GM18873 (cell line): ENCODE results near the gene SLC2A1.
A peak's percentile ranks its signal among the peaks of the same experiment; 100 is the strongest.

Source experiments
- ATAC-seq: cut with Tn5 transposase; IDR thresholded peaks from one replicate; pipeline ENCODE4 v1.9.1; 2021; ENCODE audit warnings: mild to moderate bottlenecking, moderate library complexity, moderate number of reproducible peaks; ENCODE audit not compliant: unreplicated experiment, low FRiP score

SLC2A1 gene

GRCh38 chr1:42958488-42959319 lies at the start of gene SLC2A1:
Gene SLC2A1, minus strand, starts transcription at chr1:42958868. Its CDS starts 217 bp downstream, at chr1:42958651.
- peak; percentile 67 for ATAC-seq

GRCh38 chr1:43007377-43008114 lies 48.9 kb upstream of the SLC2A1 start:
- no peak for ATAC-seq

- no peak for ATAC-seq
These were observed 47.0 kb upstream of the SLC2A1 start for GRCh38 chr1:43005460-43006361.

GRCh38 chr1:43004587-43005459 lies 46.2 kb upstream of the SLC2A1 start:
- ATAC-seq, result no peak

DNA sequence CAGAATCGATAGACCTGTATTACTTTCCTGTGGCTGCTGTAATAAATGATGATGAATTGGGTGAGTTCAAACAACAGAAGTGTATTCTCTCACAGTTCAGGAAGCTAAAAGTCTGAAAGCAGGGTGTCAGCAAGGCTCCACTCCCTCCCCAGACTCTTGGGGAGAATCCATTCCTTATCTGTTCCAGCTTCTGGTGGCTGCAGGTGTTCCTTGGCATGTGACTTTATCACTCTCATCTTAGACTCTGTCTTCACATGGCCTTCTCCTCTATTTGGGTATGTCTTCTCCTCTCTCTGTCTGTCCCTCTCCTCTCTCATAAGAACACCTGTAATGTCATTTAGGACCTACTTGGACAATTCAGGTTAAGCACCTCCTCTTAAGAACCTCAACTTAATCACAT lies 44.1 kb upstream of the SLC2A1 start:
- no peak for ATAC-seq

DNA sequence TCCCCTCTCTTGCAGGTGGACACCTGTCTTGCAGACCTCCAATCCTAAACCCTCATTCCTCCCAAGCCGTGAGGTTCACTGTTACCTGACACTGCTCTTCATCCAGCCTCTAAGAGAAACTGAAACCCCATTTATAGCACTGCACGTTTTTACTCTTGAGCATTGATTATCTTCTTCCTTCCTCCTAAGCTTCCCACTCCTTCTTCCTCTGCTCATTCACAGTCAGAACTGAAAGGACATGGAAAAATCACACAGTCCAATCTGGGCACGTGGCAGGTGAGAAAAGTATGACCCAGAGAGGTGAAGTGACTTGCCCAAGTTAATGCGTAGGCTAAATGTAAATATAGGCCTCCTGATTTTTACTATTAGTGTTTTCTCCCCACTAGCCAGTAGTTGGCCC lies 43.4 kb upstream of the SLC2A1 start:
- ATAC-seq, result no peak

DNA sequence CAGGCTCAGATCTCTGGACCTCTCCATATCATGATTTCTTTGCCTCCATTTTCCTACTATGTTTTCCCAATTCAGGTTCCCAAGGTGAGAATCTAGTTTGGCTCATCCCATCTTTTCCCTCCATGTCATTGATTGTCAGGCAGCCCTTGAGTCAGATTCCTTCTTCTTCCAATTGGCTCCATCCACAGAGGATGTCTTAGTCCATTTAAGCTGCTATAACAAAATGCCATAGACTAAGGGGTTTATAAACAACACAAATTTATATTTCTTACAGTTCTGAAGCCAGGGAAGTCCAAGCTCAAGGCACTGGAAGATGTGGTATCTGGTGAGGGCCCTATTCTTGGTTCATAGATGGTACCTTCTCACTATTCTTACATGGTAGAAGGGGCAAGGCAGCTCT lies 42.8 kb upstream of the SLC2A1 start:
- ATAC-seq, result no peak

- ATAC-seq, result no peak
These were observed 41.6 kb upstream of the SLC2A1 start for GRCh38 chr1:43000271-43000670.

DNA sequence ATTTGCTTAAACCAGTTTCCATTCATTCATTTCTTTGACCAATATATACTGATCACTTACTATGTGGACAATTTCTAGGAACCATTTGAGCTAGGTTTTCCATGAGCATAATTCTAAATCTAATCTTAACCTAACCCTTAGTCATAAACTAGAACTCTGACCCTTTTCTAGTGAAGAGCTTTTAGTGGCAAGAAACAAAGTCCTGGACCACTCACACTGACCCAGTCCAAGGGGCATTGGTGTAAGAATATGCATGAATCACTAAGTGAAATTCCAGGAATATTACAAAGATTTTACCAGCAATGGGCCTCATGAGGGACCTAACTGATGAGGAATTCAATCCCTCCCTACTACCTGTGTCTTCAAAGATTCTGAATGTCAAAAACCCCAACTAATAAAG lies 40.6 kb upstream of the SLC2A1 start:
- ATAC-seq, result no peak

DNA sequence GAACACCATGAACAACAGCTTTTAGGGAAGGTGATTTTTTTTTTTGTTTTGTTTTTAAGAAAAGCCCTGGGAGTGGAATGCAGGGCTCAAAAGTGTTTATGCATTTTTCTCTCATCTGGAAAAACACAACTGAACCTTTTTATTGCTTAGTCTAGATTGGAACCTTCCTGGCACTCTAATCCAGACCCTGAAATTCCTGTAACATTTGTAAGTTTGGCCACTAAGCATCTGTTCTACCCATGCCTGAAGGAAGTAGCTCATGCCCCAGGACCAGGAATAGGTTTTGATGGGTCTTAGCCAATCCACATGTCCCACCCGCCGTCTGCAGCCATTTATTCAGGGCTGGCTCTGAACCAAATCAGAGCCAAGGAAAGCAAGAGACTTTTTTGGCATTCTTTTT lies 39.7 kb upstream of the SLC2A1 start:
- no peak for ATAC-seq

DNA sequence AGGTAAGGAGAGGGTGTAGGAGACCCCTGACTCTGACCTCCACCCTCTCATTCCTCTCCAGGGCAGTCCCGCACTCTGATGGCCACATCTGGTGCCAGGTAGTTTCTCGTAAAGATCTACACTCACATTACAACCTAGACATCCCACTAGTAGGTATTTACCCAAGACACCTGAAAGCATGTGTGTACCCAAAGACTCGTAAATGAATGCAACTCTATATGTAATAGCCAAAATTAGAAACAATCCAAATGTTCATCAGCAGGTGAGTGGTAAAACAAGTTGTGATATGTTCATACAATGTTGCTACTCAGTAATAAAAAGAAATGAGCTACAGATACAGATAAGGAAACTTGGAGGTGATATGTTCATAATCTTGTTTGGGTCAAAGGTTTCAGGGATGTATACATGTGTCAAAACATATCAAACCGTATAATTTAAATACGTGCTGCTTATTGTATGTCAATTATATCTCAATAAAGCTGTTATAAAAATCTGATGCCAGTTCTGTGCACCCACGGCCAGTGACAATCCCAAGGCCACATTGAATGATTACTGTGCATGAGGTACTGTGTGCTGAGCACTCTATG lies 37.8 kb upstream of the SLC2A1 start:
- no peak for ATAC-seq

- no peak for ATAC-seq
These were observed 35.0 kb upstream of the SLC2A1 start for GRCh38 chr1:42993502-42994136.

- ATAC-seq, result no peak
These were observed 33.4 kb upstream of the SLC2A1 start for GRCh38 chr1:42992054-42992571.

- no peak for ATAC-seq
These were observed 32.2 kb upstream of the SLC2A1 start for GRCh38 chr1:42990757-42991346.

DNA sequence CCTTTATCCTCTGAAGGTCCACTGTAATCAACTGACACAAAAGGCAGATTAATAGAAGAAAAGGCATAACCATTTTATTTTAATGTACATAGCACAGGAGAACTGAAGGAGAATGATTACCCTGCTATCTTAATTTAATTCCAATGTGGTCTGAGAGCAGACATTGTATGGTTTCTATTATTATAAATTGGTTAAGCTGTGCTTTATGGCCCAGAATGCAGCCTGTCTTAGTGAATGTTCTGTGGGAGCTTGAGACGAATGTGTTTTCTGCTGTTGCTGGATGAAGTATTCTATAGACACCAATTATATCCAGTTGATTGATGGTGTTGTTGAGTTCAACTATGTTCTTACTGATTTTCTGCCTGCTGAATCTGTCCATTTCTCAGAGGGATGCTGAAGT lies 25.0 kb upstream of the SLC2A1 start:
- no peak for ATAC-seq

GRCh38 chr1:42983253-42983652 lies 24.6 kb upstream of the SLC2A1 start:
- ATAC-seq, result no peak

DNA sequence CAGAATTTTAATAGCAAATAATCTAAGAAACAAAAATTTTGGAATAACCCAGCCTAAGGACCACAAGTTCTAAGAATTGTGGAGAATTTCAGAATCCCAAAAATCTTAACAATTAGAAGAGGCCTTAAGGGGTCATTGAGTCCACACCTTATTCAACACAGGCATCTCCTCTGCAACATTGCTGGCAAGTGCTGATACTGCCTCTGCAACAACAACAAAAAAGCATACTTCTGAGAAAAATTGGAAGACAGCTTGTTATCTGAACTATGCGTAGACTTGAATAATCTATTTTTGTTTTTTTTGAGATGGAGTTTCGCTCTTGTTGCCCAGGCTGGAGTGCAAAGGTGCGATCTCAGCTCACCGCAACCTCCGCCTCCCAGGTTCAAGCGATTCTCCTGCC lies 24.0 kb upstream of the SLC2A1 start:
- no peak for ATAC-seq

DNA sequence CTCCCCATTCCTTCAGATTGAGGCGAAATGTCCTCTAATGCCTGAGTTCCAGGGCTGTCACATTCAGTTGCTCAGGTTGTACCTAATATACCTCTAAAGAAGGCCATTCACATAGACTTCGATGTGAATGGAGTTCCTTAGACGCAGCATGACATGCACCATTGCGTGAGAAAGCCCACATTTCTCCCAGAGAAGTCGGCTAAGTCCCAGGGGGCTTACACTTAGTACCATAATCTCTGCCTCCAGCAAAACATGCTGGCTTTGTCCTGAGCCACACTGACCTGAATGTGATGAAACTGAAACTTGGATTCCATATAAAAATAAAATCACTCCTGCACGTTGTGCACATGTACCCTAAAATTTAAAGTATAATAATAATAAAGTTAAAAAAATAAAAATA lies 23.2 kb upstream of the SLC2A1 start:
- no peak for ATAC-seq
